CD4-positive, alpha-beta memory T cell (primary cell): Measurements from ENCODE around the gene PHACTR3. TPM values are rescaled to one million over a fixed set of nuclear protein-coding genes. Genes with fewer than 3 reads are reported as not detected.

Experiments
- CTCF ChIA-PET: fragments of 350-600 bp; sonication (Branson Sonifier 250); formaldehyde crosslinking; loops from one replicate; lab custom pipeline; 2021; ENCODE audit warnings: inconsistent platforms; ENCODE audit not compliant: partially characterized antibody; lab: Charles Lee
- POLR2A ChIA-PET: fragments of 350-600 bp; sonication (Branson Sonifier 250); formaldehyde crosslinking; loops from one replicate; lab custom pipeline; 2021; ENCODE audit not compliant: partially characterized antibody; lab: Charles Lee
- DNase-seq, 5 donors: peaks; one replicate each; pipeline versions ENCODE4 v3.0.0 to v3.0.0-alpha.2; 2020 to 2022; ENCODE audit warnings: mixed read lengths in 1 of 5
- H3K27ac ChIP-seq: one replicate; pipeline ENCODE4 v1.7.0; 2013; ENCODE audit warnings: low read depth, low read length
- H3K27me3 ChIP-seq: 2 replicates; pipeline ENCODE4 v1.7.0; 2013; ENCODE audit warnings: mild to moderate bottlenecking, low read length, moderate library complexity; ENCODE audit not compliant: insufficient read depth
- H3K36me3 ChIP-seq: 2 replicates; pipeline ENCODE4 v1.7.0; 2013; ENCODE audit warnings: mild to moderate bottlenecking, low read length, moderate library complexity; ENCODE audit not compliant: insufficient read depth
- H3K4me1 ChIP-seq: 2 replicates; pipeline ENCODE4 v1.7.0; 2013; ENCODE audit warnings: mild to moderate bottlenecking, low read length, moderate library complexity; ENCODE audit not compliant: insufficient read depth
- H3K4me3 ChIP-seq, 2 donors: one replicate each; pipeline ENCODE4 v1.7.0; 2013; ENCODE audit warnings: low read length in 2 of 2, mild to moderate bottlenecking in 1 of 2
- H3K9me3 ChIP-seq, 2 donors: one replicate each; pipeline ENCODE4 v1.7.0; 2013; ENCODE audit warnings: low read length in 2 of 2, control low read depth in 1 of 2; ENCODE audit not compliant: control insufficient read depth in 1 of 2
- H3K27ac Mint-ChIP-seq, 7 donors: one replicate each; pipeline ENCODE4 v1.8.0; 2020 to 2021; ENCODE audit warnings: mixed read lengths in 7 of 7, mild to moderate bottlenecking in 6 of 7, inconsistent platforms in 3 of 7, moderate library complexity in 3 of 7
- H3K27me3 Mint-ChIP-seq, 2 donors: one replicate each; pipeline ENCODE4 v1.8.0; 2020 to 2021; ENCODE audit warnings: mixed read lengths in 2 of 2
- H3K36me3 Mint-ChIP-seq, 2 donors: one replicate each; pipeline ENCODE4 v1.8.0; 2020 to 2021; ENCODE audit warnings: mixed read lengths in 2 of 2, inconsistent platforms in 1 of 2, mild to moderate bottlenecking in 1 of 2
- H3K4me1 Mint-ChIP-seq, 4 donors: one replicate each; pipeline ENCODE4 v1.8.0; 2020 to 2021; ENCODE audit warnings: mixed read lengths in 4 of 4, mild to moderate bottlenecking in 1 of 4
- H3K4me3 Mint-ChIP-seq, 8 donors: one replicate each; pipeline ENCODE4 v1.8.0; 2020 to 2021; ENCODE audit warnings: mixed read lengths in 8 of 8, mild to moderate bottlenecking in 7 of 8, moderate library complexity in 6 of 8, inconsistent platforms in 3 of 8
- H3K9me3 Mint-ChIP-seq, 8 donors: one replicate each; pipeline ENCODE4 v1.8.0; 2020 to 2021; ENCODE audit warnings: mixed read lengths in 8 of 8, mild to moderate bottlenecking in 5 of 8, inconsistent platforms in 3 of 8, moderate library complexity in 1 of 8
- intact Hi-C: fragments of 100-400 bp; cut with micrococcal nuclease; formaldehyde crosslinking; loops from one replicate; pipeline ENCODE4 v1.15.1; 2023
- polyA plus RNA-seq, 2 donors: library from polyadenylated mRNA; unstranded; fragments of 300-500 nt; fragmentation: Illumina TruSeq; gene quantifications; one replicate each; pipeline ENCODE4 v1.2.3, GENCODE V29; 2021
- total RNA-seq, 2 experiments: library from RNA; stranded (reverse); gene quantifications; one replicate each; pipeline ENCODE4 v1.2.3, GENCODE V29; 2021

PHACTR3 gene
- total and polyA plus RNA-seq, 4 experiments from 2014 or later: not detected

DNA sequence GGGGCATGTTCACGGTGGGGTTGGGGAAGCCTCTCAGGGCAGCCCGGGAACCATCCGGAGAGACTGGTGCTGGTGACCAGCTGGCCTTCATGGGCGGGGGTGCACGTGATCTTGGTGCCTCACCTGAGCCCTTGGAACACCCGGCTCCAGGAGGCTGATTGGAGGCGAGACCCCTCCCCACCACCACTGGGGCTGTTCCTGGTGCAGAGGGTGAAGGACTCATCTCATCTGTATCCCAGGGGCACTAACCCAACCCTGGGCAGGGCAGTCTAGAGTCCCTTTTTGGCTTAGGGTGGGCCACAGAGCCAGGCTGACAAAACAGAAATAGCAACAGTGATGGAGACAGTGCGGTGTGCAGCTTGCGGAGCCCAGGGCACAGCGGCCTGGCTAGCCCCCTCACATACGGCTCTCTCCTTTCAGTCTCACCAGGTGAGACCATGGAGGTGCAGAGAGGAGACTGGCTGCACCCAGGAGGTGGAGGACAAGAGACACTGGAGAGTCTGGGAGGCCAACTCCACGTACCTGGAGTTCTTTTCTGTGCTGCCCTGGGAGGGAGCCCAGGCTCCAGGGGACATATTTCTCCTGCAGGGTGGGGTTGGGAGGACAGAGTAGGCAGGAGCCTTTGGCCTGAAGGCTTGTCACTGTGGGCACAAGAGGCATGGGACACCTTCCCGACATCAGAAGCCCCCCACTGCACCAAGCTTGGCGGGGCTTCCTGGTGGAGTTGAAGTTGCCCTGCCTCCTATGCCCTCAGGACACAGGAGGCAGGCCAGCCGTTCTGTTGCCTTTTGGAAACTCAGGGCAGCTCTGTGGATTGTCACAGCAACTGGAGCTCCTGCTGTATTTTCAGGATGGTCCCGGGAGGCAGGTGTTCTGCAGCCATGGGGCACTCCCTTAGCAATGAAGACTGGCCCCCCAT is 223.1 kb downstream of the PHACTR3 start:
- intact Hi-C loops: no loop called here
- ChIA-PET CTCF (no interaction called here), POLR2A (no interaction called here)
- Histone ChIP-seq H3K27me3 (no peaks in the 10 kb centered on the region), H3K27ac (no peak overlapping the region), H3K4me3 (no peak overlapping the region), H3K4me1 (no peaks in the 10 kb centered on the region), H3K36me3 (no peaks in the 10 kb centered on the region), H3K9me3 (no peaks in the 10 kb centered on the region)
- H3K9me3 Mint-ChIP-seq: peaks cover 0 to 2% (median 0%) of the 10 kb centered on the region in 8 donors
- DNase-seq: no peak
- H3K4me3 Mint-ChIP-seq: no peak overlapping the region
- no peak overlapping the region for H3K27ac Mint-ChIP-seq
- no peaks in the 10 kb centered on the region for H3K36me3 Mint-ChIP-seq
- peaks cover 5 to 23% of the 10 kb centered on the region in 2 donors for H3K27me3 Mint-ChIP-seq
- H3K4me1 Mint-ChIP-seq: peaks cover 0 to 2% (median 0%) of the 10 kb centered on the region in 4 donors

DNA sequence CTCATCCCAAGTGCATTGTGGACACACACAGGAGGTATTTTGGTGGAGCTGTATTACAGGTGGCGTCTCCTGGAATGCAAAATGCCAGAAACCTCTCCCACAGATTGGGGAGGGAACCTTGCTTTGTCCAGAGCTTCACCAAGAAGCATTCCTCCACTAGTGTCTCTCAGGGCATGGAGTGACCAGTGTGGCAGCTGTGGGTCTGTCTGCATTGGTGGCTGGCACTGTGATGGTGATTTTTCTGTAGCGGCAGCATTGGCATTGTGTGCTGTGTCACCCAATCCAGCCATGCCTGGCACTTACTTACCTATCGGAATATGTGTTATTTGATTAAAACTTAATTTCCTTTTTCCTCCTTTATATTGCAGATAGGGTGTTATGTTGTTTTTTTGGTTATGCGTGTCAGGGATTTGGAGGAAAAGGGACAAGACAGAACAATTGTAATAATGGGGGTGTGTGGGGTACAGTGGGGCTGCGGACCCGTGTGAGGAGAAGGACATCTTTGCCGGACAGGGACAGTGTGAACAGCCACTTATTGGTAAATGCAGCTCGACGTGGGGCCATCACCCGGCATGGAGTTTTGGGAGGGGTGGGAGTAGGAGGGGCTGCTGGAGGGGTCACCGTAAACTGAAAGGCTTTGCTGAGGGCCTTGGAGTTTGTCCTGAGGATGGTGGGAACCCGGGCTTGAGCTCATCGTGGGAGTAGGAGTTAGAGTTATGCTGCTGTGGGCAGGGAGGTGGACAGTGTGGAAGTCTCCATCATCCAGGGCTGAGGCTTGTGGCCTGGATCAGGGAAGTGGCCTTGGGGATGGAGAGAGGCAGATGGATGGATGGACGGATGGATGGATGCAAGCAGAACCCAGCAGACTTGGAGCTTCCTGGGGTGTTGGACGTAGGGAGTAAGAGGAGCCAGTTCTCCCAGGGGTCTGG is 224.0 kb downstream of the PHACTR3 start:
- H3K9me3 ChIP-seq: no peaks in the 10 kb centered on the region
- no peaks in the 10 kb centered on the region for H3K36me3 ChIP-seq
- H3K27ac Mint-ChIP-seq: no peak overlapping the region
- CTCF ChIA-PET: no interaction called here
- no peak overlapping the region for H3K27ac ChIP-seq
- H3K27me3 ChIP-seq: no peaks in the 10 kb centered on the region
- intact Hi-C loops: no loop called here
- peaks cover 0 to 2% (median 0%) of the 10 kb centered on the region in 4 donors for H3K4me1 Mint-ChIP-seq
- POLR2A ChIA-PET: no interaction called here
- no peak overlapping the region for H3K4me3 ChIP-seq
- H3K4me1 ChIP-seq: no peaks in the 10 kb centered on the region
- no peaks in the 10 kb centered on the region for H3K36me3 Mint-ChIP-seq
- DNase-seq: no peak
- H3K27me3 Mint-ChIP-seq: peaks cover 5 to 26% of the 10 kb centered on the region in 2 donors
- peaks cover 0 to 2% (median 0%) of the 10 kb centered on the region in 8 donors for H3K9me3 Mint-ChIP-seq
- H3K4me3 Mint-ChIP-seq: no peak overlapping the region

DNA sequence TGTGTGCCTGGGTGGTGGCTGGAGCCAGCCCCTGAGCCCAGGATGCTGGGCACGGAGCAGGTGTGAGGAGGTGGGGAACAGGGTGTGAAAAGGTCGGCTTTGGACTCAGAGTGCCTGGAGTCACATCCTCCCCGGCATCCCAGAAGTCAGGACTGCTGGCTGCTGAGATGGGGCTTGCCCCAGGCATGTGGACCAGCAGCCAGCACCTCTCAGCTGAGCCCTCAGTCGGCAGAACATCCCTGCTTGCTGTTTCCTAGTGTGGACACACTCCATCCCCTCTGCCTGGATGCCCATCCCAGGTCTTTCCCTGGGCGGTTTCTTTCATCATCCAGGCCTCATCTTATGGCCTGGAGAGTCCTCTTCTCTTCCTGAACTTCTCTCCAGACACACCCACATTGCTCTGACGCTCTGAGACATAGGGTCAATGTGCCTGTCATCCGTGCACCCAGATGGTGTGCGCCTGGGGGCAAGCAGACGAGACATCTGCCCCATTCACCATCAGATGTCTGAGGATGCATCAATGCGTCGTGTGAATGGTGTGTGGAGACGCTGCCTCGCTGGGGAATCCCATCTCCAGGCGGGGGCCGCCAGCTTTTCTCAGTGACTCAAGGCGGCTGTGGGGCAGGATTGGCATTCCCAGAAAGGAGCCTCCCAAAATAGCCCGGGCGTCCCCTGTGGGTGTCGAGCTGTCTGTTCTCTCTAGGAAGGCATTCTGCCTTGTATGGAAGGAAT is 224.9 kb downstream of the PHACTR3 start:
- no peaks in the 10 kb centered on the region for H3K9me3 ChIP-seq
- H3K27ac ChIP-seq: no peak overlapping the region
- Mint-ChIP-seq H3K27ac (no peak overlapping the region), H3K4me3 (no peak overlapping the region), H3K9me3 (peaks cover 0 to 2% (median 0%) of the 10 kb centered on the region in 8 donors), H3K27me3 (peaks cover 8 to 32% of the 10 kb centered on the region in 2 donors), H3K4me1 (peaks cover 0 to 2% (median 0%) of the 10 kb centered on the region in 4 donors), H3K36me3 (no peaks in the 10 kb centered on the region)
- CTCF ChIA-PET: no interaction called here
- H3K4me1 ChIP-seq: no peaks in the 10 kb centered on the region
- POLR2A ChIA-PET: no interaction called here
- H3K36me3 ChIP-seq: no peaks in the 10 kb centered on the region
- H3K27me3 ChIP-seq: no peaks in the 10 kb centered on the region
- H3K4me3 ChIP-seq: no peak overlapping the region
- intact Hi-C loops: no loop called here
- DNase-seq: no peak

DNA sequence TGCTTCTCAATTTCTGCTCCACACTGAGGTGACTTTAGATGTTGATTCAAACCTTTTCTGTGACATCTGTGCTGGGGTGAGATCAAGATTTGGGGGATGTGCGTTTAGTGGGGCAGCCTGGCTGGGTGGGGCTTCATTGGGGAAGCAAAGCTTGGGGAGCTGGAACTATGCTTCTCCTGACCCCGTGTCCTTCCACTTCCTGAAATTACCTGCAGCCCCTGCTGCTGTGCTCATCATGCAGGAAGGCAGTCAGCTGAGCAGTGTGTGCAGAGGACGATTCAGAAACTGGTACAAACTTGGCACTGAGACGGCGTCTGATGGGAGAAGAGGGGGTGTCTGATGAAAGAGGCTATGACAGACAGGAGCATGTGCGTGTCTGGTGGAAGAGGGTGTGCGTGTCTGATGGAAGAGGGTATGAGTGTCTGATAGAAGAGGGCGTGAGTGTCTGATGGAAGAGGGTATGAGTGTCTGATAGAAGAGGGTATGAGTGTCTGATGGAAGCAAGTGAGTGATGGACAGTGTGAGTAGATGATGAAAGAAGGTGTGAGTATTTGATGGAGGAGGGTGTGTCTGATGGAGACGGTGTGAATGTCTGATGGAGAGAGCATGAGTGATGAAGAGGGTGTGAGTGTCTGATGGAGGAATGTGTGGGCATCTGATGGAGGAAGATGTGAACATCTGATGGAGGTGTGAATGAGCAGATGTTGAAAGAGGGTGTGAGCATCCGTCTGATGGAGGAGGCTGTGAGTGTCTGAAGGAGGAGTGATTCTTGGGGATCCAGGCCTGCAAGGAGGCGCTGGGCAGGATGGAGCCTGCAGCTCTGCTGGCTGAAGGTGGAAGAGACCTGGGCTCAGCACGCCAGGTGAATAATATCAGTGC is 225.7 kb downstream of the PHACTR3 start:
- Histone ChIP-seq H3K4me1 (no peaks in the 10 kb centered on the region), H3K4me3 (no peak overlapping the region), H3K27ac (no peak overlapping the region), H3K9me3 (no peaks in the 10 kb centered on the region), H3K36me3 (no peaks in the 10 kb centered on the region), H3K27me3 (no peaks in the 10 kb centered on the region)
- intact Hi-C loops: no loop called here
- no peak overlapping the region for H3K4me3 Mint-ChIP-seq
- peaks cover 0 to 2% (median 0%) of the 10 kb centered on the region in 4 donors for H3K4me1 Mint-ChIP-seq
- peaks cover 13 to 31% of the 10 kb centered on the region in 2 donors for H3K27me3 Mint-ChIP-seq
- ChIA-PET CTCF (no interaction called here), POLR2A (no interaction called here)
- H3K9me3 Mint-ChIP-seq: peaks cover 0 to 2% (median 0%) of the 10 kb centered on the region in 8 donors
- DNase-seq: no peak
- H3K36me3 Mint-ChIP-seq: no peaks in the 10 kb centered on the region
- H3K27ac Mint-ChIP-seq: no peak overlapping the region

DNA sequence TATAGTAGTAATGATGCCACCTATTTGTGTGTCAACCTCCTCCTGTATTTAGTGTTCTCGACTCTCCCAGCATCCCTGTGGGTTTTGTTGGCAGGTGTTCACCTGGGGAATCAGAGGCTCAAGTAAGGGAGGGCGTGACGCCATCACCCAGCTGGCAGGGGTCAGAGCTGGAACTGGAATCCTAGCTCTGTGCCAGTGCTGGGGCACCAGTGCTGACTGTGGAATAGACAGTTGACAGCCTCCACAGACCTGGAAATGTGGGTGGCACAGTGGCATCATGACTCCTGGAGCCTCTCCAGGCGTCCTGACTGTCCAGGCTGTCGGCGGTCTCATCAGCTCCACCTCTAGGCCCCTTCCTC is 226.3 kb downstream of the PHACTR3 start:
- H3K4me3 Mint-ChIP-seq: no peak overlapping the region
- H3K27ac ChIP-seq: no peak overlapping the region
- H3K36me3 Mint-ChIP-seq: no peaks in the 10 kb centered on the region
- POLR2A ChIA-PET: no interaction called here
- peaks cover 0 to 2% (median 0%) of the 10 kb centered on the region in 8 donors for H3K9me3 Mint-ChIP-seq
- H3K4me1 ChIP-seq: no peaks in the 10 kb centered on the region
- CTCF ChIA-PET: no interaction called here
- H3K4me3 ChIP-seq: no peak overlapping the region
- H3K4me1 Mint-ChIP-seq: peaks cover 0 to 2% (median under 1%) of the 10 kb centered on the region in 4 donors
- H3K27me3 Mint-ChIP-seq: peaks cover 13 to 33% of the 10 kb centered on the region in 2 donors
- no peaks in the 10 kb centered on the region for H3K27me3 ChIP-seq
- no peak for DNase-seq
- intact Hi-C loops: no loop called here
- no peak overlapping the region for H3K27ac Mint-ChIP-seq
- no peaks in the 10 kb centered on the region for H3K9me3 ChIP-seq
- no peaks in the 10 kb centered on the region for H3K36me3 ChIP-seq

DNA sequence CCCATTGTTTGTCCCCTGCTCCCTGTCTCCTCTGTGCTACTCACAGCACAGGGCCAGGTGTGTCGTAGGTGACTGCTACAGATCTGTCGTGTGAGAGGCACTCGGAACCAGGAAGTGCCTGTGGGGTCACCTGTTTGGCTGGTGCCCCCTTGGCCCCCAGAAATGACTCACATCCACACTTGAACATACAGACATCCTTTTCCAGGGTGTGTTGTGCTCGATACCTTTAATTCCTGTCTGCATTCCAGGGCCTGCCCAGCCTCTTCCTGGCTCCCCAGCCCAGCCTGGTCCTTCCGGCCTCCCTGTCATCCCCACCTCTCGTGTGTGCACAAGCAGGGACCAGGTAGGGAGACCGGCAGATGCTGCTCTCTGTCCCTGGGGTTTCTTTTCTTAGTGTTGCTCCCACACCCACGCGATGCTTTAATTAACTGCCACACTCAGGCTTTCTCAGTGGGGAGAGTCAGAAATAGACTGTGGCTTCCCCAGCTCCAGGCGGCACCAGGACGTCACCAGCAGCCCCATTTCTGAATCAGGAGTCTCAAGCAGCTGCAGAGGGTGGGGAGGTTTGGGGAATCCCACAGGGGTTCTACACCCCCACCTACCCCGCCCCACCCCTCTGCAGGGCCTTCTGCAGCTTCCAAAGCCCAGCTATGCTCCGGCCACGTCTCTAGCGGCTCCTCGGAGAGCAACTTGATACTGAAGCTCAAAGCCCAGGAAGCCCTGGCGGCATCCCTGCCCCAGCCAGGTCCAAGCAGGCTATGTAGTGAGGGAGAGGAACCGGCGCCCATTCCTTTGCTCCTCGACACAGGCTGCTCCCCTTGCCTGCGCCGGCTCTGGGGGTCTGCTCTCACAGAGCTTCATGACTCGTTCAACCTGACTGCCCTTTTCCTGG is 226.9 kb downstream of the PHACTR3 start:
- peaks cover 0 to 2% (median 0%) of the 10 kb centered on the region in 8 donors for H3K9me3 Mint-ChIP-seq
- H3K36me3 Mint-ChIP-seq: no peaks in the 10 kb centered on the region
- H3K4me3 ChIP-seq: no peak overlapping the region
- H3K9me3 ChIP-seq: no peaks in the 10 kb centered on the region
- H3K36me3 ChIP-seq: no peaks in the 10 kb centered on the region
- no peaks in the 10 kb centered on the region for H3K4me1 ChIP-seq
- H3K27ac ChIP-seq: no peak overlapping the region
- ChIA-PET CTCF (no interaction called here), POLR2A (no interaction called here)
- no peaks in the 10 kb centered on the region for H3K27me3 ChIP-seq
- intact Hi-C loops: no loop called here
- peaks cover 0 to 4% (median 1%) of the 10 kb centered on the region in 4 donors for H3K4me1 Mint-ChIP-seq
- peaks cover 17 to 35% of the 10 kb centered on the region in 2 donors for H3K27me3 Mint-ChIP-seq
- H3K4me3 Mint-ChIP-seq: no peak overlapping the region
- no peak overlapping the region for H3K27ac Mint-ChIP-seq
- DNase-seq: no peak
